ENCODE results near the gene WNT3A.

Gene WNT3A

DNA sequence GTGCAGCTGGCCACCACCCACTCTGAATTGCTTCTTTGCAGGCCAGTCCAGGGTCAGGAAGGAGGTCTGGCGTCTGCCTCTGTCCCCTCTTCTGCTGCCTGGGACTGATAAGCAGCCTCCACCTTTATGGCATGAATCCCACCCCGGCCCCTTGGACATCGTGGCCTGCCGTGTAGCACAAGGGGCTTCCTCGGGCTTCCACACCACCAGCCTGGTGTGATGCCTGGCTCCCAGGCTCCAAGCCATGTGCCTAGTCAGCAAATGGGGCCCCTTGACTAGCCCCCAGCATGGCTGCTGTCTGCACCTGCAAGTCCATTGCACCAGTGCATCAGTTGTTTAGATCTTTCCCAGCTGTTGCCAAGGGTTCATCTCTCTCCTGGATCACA lies 65.9 kb downstream of the WNT3A start:
- no peak for DNase-seq

DNA sequence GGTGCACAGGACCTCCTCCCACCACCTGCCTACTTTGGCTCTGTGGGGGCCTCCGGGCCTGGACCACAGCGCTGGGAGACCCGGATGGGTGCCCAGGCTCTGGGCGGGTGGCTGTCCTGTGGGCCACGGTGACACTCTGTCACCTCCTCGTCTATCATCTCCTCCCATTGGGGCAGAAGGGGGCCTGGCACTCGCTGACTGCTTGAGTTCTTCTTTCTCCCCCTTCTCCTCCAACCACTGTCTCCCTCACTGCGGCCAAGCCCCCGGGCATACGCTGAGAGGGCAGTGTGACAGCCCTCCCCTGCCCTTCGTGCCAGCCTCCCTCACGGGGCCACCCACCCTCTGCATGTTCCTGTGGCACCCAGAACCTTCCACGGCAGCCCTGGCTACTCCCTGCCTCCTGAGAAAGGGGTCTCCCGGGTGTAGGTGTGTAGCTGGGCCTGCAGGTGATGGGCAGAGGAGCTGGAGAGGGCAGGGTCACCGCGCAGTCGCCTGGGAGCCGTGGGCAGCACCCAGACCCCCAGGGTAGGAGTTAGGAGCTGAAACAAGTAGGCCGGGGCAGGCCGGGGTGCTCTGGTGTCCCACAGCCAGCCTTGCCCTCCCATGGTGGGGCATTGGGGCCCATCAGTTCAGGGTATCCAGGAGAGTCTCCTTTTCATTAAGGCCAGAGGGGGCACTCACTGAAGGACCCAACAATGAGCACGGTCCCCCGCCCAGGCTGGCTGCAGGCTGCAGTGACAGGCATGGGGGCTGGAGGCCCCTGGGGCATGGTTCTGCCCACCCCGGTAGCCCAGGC lies 66.5 kb downstream of the WNT3A start:
- no peak for DNase-seq

DNA sequence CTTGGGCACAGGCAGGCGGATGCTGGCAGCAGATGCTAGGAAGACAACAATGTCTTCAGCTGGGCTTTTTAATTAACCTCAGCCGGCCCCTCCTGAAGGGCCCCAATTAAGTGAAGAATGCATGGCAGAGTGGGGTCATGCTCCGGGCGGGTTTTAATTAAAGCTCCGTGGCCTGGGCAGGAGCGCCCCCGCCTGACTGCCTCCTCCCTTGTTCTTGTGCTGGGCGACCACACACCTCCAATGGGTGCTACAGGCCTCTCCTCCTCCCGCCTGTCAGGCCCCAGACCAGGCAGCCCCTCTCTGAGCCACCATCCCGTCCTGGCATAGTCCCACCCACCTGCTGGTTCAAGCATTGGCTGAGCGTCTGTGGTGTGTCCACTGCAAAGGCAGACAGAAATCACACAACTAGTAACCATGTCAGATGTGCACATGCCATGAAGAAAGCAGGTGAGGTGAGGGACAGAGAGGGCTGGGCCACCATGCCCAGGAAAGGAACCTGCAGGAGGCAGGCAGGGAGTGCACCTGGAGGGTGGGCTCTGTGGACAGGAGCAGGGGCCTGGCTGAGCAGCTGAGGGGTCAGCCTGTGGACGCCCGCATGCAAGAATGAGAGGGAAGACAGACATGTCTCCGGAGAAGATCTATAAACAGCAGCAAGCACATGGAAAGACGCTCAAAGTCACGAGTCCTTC lies 67.2 kb downstream of the WNT3A start:
- DNase-seq, result peak; percentile 8

DNA sequence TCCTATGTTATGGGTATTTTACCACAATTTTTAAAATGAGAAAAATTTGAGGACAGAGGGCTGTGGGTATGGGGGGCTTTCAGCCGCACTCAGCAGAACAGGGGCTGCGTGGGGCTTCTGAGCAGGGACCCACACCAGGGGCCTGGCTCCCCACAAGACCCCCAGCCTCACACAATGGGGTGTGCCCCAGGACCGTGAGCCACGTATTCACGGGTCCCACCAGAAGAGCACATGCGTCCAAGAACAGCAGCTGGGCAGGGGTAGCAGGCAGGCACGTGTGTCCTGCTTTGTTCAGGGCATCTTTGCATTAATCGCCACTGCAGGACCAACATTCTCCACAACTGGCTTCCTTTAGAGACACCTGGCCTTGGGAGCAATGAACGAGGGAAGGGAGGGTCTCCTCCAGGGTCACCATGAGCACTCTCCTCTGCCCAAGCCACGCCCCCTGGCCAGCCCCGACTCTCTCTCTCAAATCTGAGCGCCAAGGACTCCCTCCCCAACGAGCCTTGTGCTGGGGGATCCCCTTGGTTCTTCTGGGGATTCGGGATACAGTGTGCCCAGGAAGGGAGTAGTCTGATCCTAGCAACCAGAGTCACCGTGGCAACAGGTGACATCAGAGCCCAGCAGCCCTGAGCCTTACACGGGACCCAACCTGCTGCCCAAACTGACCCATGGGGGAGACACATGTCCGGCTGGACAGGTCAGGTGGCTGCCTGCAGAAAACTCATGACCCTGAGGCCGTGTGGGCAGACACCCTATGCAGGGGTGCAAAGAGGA lies 68.3 kb downstream of the WNT3A start:
- DNase-seq, result no peak

DNA sequence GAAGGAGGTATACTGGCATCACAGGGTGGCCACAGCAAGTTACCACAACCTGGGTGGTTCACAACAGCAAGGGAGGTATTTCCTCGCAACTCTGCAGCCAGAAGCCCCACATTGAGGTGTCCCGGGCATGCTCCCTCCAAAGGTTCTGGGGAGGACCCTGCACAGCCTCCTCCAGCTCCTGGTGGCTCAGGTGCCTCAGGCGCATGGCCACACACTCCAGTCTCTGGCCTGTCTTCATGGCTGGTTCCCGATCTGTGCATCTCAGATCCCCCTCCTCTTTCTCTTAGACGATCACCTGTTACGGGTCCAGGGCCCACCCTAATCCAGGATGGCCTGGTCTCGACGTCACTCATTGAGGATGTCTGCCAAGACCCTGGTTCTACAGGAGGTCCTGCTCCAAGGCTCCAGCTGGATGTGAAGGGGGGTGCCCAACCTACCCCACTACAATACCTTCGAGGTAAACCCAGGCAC lies 69.0 kb downstream of the WNT3A start:
- DNase-seq, result no peak

DNA sequence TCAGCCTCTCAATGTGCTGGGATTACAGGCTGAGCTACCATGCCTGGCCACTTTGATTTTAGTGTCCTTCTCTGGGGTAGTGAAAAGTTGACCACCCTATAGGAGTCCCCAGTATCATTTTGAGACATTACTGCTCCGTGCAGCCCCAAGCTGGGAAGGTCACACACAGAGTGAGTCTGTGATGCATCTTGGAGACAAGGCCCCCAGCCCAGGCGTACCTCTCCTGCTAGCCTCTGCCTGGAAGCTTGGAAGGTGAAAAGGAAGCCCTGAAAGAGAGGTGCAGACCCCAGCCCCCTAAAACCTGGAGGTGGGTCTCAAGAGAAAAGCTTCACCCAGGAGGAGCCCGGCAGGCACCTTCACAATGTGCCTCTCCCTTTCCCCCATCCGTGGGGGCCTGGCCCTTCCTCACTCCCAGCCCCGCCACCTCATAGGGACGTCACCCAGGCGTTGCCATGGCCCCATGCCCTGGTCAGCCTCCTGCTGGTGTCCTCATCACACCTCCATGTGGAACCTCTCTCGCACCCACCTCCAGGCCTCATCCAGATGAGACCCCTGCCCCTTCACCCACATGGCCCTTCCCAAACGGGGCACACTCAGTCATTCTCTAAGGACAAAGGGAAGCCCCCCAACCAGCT lies 70.1 kb downstream of the WNT3A start:
- DNase-seq, result no peak

DNA sequence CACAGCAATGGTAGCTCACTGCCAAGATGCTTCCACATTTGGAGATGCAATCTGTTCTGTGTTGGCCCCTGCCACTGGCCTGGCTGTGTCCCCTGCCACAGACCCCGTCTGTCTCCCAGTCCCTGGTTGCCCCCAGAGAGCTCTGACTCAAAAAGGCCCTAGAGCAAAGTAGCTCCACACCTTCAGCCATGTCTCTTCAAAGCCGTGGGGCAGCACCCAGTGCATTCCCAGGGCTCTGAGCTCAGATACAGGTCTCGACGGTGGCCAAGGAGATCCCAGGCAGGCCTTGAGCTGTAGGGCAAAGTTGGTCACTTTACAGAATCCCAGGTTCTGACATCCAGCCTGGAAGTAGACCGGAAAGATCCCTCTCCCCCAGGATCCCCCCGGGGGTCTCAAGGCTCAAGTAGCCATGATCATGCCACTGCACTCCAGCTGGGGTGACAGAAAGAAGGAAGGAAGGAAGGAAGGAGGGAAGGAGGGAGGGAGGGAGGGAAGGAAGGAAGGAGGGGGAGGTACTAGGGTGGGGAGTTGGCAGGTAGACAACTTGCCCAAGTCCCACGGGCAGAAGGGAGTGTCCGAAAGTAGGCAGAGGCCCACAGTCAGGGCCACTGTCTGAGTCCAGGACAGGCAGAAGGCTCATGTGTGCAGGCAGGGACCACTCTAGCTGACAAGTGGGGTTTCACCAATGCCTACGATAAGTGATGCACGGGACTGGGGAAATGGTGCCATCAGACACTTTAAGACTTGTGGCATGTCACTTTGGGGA lies 71.0 kb downstream of the WNT3A start:
- DNase-seq, result no peak

DNA sequence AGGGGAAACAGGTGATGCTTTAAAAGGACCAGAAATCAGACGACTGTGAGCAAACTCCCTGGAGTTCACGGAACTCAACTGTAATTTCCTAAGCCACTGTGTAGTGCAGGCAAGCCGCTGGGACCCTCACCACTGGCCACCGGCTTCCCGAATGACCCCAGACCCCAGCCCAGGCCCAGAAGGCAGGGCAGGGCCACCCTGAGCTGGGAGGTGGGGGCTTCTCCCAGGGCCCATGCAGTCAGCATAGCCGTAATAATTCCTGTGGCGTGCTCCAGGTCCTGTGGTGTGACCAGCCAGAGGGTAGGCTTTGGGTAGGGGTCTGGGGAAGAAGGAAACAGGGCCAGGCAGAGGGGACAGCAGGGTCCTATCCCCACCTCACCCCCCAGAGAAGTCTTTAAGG lies 72.2 kb downstream of the WNT3A start:
- DNase-seq, result no peak

DNA sequence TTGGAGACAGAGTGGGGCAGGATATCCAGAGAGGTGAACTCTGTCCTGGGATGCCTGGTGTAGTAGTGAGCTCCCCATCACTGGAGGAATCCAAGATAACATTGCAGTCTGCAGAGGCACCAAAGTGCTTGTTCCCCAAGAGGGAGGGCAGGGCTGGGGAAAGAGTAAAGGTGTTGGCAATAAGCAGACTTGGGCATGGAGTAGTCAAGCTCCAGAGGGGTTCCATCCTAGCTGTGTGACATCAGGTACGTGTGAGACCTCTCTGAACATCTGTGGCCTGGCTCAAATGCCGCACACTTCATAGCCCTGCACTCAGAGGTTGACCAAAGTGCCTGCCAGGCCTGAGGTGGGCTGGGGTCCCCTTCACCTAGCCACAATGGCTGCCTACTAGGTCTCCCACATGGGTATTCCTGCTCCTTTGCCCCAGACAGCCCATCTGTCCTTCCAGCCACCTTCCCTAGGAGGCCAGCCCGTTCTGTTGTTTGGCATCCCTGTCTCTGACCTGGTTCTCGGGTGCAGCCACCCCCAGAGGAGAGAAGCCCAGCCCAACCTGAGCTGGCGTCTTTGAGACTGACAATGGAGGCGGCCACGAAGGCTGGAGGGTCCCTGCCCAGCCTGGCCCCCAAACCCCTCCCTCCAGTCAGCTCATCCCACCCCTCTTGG lies 72.9 kb downstream of the WNT3A start:
- DNase-seq, result no peak

DNA sequence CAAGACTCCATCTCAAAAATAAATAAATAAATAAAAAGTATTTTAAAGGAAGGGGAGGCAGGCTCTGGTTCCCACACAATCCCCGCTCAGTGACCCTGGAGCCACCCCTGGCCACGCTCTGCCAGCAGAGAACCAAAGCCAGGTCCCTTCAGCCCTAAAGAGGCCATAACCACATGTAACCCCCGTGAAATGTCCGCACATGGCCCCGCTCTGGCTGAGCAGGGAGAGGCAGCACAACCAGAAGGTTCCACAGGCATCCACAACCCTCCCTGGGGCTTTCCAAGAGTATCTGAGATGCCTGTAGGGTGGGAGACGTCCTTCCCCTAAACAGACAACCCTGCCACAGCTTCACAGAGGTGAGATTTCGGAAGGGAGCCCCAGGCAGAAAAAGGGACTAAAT lies 74.3 kb downstream of the WNT3A start:
- no peak for DNase-seq

DNA sequence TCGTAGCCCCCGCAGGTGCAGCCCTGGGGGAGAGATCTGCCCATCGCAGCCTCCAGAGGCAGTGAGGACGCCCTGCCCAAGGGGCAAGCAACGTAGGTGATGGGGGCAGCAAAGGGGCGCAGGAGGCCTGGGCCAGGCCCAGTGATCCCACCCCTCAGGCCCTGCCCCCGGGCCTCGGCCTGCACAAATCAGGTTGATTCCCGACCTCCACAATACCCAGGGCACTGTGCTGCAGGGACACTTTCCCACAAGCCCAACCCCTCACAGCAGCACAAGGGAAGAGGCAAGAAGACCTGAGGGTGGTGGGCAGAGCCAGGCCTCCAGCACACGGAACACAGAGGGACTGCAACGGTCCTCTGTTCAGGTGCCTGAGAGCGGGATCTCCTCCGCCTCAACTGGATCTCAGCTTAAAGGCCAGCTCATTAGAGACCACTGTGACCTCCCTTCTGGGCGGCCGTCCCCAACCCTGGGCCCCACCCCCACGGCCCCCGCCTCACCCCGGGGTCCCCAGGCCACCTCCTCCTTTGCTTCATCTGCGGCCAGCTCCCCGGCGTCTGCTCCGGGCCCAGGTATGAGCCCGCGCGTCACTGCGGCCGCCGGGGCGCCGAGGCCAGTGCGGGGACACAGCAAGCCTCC lies 74.9 kb downstream of the WNT3A start:
- no peak for DNase-seq

DNA sequence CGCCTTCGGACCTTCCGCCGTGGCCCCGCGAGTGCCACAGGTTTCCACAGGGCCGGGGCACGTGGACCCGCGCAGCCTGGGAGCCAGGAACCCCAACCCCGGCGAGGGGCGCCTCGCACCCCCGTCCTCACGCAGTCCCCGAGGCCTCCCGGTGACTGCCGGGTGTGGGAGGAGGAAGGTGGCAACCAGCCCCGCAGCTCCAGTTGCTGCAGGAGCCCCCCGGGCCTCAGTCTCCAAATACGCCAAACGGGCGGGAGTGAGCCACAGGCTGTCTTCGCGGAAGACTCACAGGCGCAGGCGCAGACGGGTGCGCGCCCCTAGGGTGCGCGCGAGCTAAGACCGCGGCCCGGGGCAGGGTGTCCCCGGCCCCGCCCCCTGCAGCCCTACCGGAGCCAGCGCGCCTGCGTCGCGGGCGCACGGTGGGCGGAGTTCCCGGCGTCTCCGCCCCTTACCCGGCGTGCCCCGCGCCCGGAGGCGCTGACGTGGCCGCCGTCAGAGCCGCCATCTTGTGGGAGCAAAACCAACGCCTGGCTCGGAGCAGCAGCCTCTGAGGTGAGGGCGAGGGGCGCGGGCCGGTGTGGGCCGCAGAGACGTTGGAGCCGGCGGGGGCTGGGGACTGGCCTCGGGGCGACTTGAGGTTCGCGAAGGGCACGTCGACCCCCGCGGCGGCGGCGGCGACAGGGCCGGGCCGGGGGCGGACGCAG lies 75.6 kb downstream of the WNT3A start, which contains the start of gene ARF1:
Gene ARF1, plus strand, starts transcription at position 495 of the 704 bp plus-strand sequence. CDS start 14,407 bp downstream, outside the sequence.
- DNase-seq, result peak; percentile 74

DNA sequence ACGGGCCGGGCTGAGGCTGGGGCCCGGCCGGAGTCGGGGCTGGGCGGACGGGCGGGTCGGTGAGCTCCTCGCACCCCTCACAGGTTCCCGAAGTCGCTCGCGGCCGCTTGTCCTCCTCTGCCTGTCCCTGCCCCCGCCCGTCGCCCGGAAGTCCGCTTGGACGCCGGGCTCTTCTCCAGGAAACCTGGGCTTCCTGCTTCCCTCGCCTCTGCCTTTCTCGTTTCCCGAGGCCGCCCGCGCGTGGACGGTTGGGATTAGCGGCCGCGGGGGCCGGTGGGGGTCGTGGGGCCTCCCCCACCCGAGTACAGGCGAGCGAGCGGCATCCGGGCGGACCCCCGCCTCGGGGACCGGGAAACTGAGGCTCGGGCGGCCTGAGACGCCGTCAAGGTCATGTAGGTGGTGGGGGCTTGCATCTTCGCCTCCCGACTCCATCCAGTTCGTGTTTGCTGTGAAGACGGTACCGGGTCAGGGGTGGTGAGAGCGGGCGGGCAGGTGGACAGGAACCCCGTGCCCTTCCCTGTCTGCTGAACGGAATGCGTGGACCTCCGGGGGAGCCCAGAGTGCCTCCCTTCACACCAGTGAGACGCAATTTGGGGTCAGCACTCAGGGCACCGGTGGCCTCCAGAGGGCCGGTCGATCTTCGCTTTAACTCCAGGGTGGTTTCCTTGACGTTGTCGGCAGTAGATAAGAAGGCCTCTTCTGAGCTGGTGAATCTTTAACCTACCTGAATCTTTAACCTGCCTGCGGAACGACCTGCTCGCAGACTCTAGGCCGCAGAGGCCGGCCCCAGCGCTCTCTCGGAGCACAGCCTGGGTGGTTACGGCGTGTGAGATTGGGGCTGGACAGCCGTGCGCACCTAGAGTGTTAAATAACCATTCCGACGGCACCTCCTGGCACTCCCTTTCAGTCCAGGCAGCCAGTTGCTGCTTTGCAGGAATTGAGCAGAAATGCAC lies 76.4 kb downstream of the WNT3A start:
- no peak for DNase-seq

DNA sequence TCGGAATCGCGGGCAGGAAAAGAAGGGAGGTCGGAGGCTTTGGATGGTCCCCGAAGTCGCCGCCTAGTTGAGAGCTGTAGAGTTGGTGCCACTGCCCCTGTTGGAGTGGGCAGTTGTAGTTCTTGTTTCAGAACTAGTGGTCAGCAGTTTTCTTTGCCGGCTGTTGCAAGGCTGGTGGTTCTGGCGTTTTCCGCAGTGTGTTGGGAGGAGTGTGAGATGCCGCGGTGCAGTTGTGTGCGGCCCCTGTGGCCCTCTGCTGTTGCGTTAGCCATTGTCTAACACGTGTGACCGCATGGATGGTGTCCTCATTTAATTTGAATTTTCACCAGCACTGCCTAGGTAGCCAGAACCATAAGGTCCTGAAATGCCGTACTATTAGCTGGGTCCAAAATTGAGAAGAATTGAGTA lies 77.1 kb downstream of the WNT3A start:
- no peak for DNase-seq

DNA sequence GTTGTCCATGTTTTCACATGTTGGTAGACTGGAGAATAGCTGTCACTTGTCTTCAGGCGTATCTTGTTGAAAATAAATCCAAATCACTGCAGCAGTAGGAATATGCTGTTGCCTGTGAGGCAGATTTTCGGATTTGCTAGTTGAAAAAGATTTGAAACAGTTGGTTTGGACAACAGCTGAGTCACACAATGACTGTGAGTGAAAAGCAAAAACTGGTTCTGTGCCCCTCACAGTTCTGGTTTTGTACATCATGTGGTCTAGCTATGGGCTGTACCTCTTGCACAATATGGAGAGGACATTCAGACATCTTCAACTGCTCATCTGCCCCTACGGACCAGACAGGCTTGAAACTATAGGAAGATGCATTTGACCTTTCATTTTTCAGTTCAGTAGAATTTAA lies 77.5 kb downstream of the WNT3A start:
- DNase-seq, result no peak

DNA sequence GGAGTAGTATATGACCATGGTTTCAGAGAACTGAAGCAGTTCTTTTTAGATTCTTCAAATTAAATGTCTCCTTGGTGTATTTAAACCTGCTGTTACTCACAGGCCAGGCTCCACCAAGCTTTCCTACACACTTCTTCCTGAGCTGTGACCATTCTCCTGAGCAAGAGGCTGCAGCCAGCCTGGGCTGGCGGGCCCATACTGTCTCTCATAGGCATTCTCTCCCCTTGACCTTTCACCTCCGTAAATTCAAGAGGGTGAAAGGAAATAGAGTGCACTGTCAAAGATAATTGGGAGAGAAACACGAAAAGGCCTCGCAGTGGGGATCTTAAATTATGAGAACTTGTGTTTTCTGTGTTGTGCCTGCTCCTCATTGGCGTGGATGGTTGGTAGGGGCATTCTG lies 78.0 kb downstream of the WNT3A start:
- no peak for DNase-seq

DNA sequence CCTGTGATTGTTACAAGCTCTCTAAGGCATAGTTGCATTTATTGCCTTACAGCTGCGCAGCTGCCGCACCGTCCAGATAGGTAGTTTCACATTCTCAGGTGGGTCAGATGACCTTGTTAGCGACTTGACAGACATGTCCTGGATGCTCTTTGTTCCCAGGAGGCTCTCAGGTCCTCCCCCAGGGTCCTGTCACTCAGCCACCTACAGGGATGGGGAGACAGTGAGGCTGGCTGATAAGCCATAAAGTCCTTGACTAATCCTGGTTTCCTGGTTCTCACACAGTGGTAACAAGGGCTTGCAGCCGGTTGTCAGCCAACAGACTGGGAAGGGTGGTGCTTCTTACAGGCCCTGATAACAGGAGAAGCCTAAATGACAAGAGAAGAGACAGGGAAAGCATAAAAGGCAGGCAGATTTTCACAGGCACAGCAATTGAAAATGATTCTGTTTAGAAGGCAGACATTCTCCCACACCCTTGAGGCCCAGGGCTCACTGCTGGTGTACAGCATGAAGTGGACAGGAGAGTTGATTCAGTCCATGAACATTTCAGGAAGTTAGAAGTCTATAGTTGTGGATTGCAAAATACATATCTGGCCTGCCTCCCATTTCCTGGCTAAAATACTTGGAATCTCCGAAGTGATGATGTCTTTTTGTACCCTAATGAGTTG lies 78.6 kb downstream of the WNT3A start:
- DNase-seq, result no peak

DNA sequence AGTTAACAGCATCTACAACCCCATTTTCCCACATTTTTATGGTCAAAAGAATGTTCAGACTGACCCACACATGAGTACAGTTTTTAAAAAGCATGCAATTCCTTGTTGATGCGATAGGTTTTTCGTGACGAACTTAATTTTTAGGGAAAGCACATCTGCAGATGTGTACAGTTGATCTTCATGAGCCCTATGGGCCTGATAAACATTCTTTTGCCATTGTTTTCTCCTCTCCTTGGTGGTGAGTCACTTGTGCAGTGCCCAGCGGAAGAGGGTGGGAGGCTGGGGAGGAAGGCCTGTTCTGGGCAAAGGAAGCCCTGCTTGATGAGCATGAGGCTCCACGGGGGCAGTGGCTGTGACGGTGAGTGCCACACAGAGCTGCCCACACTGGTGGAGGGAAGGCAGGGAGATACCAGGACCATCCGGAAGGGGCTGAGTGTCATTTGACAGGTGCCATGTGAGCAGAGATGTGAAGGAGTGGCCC lies 81.0 kb downstream of the WNT3A start:
- DNase-seq, result no peak

Data from NCI-H1105 (cell line).